ENCODE measurements around the gene MCHR1.

MCHR1 gene, protein sequence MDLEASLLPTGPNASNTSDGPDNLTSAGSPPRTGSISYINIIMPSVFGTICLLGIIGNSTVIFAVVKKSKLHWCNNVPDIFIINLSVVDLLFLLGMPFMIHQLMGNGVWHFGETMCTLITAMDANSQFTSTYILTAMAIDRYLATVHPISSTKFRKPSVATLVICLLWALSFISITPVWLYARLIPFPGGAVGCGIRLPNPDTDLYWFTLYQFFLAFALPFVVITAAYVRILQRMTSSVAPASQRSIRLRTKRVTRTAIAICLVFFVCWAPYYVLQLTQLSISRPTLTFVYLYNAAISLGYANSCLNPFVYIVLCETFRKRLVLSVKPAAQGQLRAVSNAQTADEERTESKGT

DNA sequence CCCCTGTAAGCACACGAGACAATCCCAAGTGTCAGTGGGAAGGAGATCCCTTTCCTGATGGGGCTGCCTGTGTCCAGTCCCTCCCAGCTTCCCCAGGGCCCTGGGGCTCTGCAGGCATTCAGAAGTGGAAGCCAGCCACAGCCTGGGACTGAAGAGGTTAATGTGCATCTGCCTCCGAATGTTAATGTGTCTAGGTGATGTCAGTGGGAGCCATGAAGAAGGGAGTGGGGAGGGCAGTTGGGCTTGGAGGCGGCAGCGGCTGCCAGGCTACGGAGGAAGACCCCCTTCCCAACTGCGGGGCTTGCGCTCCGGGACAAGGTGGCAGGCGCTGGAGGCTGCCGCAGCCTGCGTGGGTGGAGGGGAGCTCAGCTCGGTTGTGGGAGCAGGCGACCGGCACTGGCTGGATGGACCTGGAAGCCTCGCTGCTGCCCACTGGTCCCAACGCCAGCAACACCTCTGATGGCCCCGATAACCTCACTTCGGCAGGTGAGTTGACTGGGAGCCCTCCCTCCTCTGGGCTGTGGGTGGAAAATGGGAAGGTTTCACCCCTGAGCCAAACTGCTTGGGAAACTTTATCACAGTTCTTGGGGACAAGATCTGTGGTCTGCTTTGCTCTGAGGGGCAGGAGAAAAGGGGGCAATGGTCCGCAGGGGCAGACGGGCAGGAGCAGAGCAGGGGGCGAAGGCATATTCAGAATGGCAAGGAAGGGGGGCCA lies at the start of gene MCHR1:
MCHR1 (plus strand) TSS at position 236 of the 715 bp plus-strand sequence; CDS start at position 405, 169 bp downstream.
- ChIA-PET CTCF (interaction anchor here (0.9 to 1.7 kb wide), 7 partner anchors 10 to 243 kb away, joined by 3 to 6 read pairs (median 3); no protein-coding TSS in a partner anchor), POLR2A (interaction anchor here (0.6 kb wide), 1 partner anchor 14 kb away, joined by 3 read pairs; no protein-coding TSS in a partner anchor)
- peak within 1 kb of the TSS; percentile 55 for H3K4me3 ChIP-seq (ENCODE audit: low read depth, low read length)
- DNase-seq (ENCODE audit: low read depth, low spot score) = no peak
- TF ChIP-seq, protein P1, sequence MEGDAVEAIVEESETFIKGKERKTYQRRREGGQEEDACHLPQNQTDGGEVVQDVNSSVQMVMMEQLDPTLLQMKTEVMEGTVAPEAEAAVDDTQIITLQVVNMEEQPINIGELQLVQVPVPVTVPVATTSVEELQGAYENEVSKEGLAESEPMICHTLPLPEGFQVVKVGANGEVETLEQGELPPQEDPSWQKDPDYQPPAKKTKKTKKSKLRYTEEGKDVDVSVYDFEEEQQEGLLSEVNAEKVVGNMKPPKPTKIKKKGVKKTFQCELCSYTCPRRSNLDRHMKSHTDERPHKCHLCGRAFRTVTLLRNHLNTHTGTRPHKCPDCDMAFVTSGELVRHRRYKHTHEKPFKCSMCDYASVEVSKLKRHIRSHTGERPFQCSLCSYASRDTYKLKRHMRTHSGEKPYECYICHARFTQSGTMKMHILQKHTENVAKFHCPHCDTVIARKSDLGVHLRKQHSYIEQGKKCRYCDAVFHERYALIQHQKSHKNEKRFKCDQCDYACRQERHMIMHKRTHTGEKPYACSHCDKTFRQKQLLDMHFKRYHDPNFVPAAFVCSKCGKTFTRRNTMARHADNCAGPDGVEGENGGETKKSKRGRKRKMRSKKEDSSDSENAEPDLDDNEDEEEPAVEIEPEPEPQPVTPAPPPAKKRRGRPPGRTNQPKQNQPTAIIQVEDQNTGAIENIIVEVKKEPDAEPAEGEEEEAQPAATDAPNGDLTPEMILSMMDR (IDR thresholded peaks at IDR 0.05; ENCODE audit: insufficient read depth, low read length, missing control alignments) = no peak

DNA sequence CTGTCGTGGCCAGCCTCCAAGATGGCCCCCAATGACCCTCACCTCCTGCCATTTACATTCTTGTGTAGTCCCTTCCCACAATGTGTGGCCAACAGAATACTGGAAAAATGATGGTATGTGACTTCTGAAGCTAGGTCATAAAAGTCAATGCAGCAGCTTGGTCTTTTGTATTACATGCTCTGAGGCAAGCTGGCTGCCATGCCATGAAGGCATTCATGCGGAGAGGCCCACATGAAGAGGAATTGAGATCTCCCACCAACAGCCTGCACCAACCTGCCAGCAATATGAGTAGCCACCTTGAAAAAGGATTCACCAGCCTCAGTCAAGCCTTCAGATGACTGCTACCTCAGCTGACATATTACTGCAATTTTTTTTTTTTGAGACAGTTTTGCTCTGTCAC lies 47.4 kb upstream of the MCHR1 start:
- no peak overlapping the region for H3K4me3 ChIP-seq (ENCODE audit: low read depth, low read length)
- POLR2A ChIA-PET = interaction anchor here (0.9 kb wide), 1 partner anchor 126 kb away, joined by 3 read pairs; no protein-coding TSS in a partner anchor
- TF ChIP-seq, protein P1 (IDR thresholded peaks at IDR 0.05; ENCODE audit: insufficient read depth, low read length, missing control alignments) = no peak
- CTCF ChIA-PET = interaction anchor here (1.3 to 8.1 kb wide), 3 partner anchors 14 to 138 kb away, joined by 3 to 52 read pairs (median 39); no protein-coding TSS in a partner anchor
- no peak for DNase-seq (ENCODE audit: low read depth, low spot score)

DNA sequence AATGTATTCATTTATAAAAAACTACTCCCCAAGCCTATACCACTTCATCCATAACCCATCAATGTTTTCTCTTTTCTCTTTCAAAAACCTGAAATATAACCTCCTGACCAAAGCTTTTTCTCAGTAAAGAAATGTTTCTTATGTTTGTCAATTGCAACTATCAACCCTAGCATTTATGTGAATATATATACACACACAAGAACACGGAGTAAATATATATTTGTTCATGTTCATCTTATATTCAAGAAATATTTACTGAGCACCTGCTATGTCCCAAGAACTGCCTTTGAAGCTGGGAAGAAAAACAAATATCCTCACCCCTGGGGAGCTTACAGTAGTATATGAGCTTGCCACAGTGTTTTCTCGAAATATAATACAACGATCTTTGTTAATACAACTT lies 46.2 kb upstream of the MCHR1 start:
- H3K4me3 ChIP-seq (ENCODE audit: low read depth, low read length) = no peak overlapping the region
- no peak for DNase-seq (ENCODE audit: low read depth, low spot score)
- POLR2A ChIA-PET = no interaction called here
- TF ChIP-seq, protein P1 (IDR thresholded peaks at IDR 0.05; ENCODE audit: insufficient read depth, low read length, missing control alignments) = no peak
- CTCF ChIA-PET = interaction anchor here (0.7 to 8.1 kb wide), 8 partner anchors 10 to 197 kb away, joined by 3 to 52 read pairs (median 4); no protein-coding TSS in a partner anchor

DNA sequence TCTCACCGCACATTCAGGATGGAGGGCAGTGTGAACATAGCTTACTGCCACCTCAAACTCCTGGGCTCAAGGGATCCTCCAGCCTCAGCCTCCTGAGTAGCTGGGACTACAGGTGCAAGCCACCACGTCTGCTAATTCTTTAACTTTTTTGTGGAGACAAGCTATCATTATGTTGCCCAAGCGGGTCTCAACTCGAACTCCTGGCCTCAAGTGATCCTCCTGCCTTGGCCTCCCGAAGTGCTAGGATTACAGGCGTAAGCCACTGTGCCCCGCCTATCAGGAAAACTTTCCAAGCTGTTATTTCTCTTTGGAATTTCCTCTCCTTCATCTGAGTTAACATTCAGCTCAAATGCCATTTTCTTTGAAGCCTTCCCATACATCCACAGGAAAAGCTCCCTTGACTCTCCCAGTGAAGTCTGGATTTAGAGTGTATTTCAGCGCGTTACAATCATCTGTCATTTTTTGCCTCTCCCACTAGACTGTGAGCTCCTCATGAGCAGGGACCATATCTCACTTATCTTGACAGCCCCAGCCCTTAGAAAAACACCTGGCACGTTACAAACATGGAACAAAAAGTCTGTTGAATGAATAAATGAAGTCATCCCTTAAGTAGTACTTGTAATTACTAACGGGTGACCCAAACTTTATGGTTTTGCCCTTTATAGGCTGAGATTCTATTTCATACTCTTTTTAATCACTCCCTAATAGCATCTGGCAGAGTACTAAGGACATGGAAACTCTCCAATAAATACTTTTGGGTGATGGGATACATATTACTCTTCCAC lies 45.0 kb upstream of the MCHR1 start:
- ChIA-PET CTCF (interaction anchor here (0.8 to 8.1 kb wide), 7 partner anchors 11 to 265 kb away, joined by 3 to 52 read pairs (median 4); no protein-coding TSS in a partner anchor), POLR2A (no interaction called here)
- no peak for DNase-seq (ENCODE audit: low read depth, low spot score)
- H3K4me3 ChIP-seq (ENCODE audit: low read depth, low read length) = peak overlapping the region; percentile 90
- TF ChIP-seq, protein P1 (IDR thresholded peaks at IDR 0.05; ENCODE audit: insufficient read depth, low read length, missing control alignments) = no peak

DNA sequence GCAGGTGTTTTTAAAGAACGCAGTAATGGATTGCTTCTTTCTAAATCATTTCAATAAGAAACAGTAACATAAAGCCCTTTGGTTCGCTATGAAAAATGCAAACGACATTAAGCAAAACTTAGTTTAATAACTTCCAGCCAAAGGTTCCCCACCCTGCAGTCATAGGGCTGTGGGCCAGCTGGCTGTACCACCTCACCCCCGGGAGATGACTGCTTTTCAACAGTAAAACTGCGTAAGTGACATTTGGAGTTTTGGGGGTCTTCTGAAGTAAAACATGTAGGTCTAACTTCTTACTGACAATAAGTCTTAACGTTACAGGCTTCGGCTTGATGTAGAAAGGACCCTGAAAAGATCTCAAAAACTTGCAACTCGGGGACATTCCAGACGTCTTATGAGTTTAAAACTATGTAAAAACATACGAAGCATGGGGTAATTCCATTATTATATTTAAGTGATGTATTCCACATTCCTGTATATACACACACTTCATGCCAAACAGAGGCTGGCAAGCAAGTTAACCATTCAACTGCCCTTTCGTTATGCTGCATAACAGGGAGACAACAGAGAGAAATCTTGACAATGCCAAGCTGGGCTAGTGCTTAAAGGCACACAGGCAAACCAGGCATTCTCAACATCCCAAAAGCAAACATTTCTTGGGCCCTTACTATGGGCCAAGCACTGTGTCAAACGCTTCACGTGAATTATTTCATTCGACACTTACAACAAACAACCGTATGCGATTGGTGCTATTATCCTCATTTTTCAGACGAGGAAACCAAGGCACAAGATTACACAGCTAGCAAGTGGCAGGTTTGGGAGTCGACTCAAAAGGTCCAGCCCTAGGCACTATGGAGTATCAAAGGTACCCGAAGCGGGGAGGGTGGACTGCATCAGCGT lies 44.0 kb upstream of the MCHR1 start:
- ChIA-PET CTCF (interaction anchor here (0.6 to 8.1 kb wide), 5 partner anchors 10 to 199 kb away, joined by 4 to 52 read pairs (median 20); no protein-coding TSS in a partner anchor), POLR2A (interaction anchor here (1.8 kb wide), 1 partner anchor 8 kb away, joined by 6 read pairs; no protein-coding TSS in a partner anchor)
- H3K4me3 ChIP-seq (ENCODE audit: low read depth, low read length) = peak overlapping the region; percentile 90
- TF ChIP-seq, protein P1 (IDR thresholded peaks at IDR 0.05; ENCODE audit: insufficient read depth, low read length, missing control alignments) = no peak
- DNase-seq (ENCODE audit: low read depth, low spot score) = no peak
